Hematopoietic multipotent progenitor cell (in vitro differentiated cells): ENCODE data around the gene INSRR. TPM values are rescaled to one million over a fixed set of nuclear protein-coding genes. Genes with fewer than 3 reads are reported as not detected.

Experiments
- DNase-seq, 3 donors: peaks; one replicate each; pipeline ENCODE4 v3.0.0-alpha.2; 2011 to 2015; ENCODE audit warnings: low read depth in 2 of 3, low spot score in 2 of 3
- total RNA-seq: library from RNA; depleted of rRNA; stranded (reverse); fragments of >200 nt; gene quantifications from one replicate; pipeline ENCODE4 v1.2.3, GENCODE V29; 2012

The INSRR gene
- total RNA-seq, 1 donor: under 0.01 TPM

DNA sequence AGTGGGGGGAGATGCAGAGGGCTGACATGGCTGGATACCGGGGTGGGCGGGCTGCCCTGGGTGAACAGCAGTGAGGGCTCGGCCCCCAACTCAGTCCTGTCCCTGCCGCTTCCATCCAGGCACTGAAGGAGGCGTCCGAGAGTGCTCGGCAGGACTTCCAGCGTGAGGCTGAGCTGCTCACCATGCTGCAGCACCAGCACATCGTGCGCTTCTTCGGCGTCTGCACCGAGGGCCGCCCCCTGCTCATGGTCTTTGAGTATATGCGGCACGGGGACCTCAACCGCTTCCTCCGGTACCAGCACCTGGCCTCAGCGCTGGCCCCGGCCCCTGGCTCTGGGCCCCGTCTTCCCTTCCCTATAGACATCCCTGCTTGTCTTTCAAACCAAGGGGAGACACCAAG lies 17.4 kb upstream of the INSRR start:
- DNase-seq: no peak

DNA sequence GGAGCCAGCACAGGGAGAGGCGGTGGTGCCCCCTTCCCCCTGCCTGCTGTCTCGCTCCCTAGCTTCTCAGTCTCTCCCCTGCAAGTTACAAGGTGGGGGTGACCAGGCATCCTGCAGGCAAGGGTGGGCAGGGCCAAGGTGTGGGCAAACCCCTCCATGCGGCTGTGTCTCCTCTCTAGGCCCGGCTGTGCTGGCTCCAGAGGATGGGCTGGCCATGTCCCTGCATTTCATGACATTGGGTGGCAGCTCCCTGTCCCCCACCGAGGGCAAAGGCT lies 16.4 kb upstream of the INSRR start:
- DNase-seq: no peak

DNA sequence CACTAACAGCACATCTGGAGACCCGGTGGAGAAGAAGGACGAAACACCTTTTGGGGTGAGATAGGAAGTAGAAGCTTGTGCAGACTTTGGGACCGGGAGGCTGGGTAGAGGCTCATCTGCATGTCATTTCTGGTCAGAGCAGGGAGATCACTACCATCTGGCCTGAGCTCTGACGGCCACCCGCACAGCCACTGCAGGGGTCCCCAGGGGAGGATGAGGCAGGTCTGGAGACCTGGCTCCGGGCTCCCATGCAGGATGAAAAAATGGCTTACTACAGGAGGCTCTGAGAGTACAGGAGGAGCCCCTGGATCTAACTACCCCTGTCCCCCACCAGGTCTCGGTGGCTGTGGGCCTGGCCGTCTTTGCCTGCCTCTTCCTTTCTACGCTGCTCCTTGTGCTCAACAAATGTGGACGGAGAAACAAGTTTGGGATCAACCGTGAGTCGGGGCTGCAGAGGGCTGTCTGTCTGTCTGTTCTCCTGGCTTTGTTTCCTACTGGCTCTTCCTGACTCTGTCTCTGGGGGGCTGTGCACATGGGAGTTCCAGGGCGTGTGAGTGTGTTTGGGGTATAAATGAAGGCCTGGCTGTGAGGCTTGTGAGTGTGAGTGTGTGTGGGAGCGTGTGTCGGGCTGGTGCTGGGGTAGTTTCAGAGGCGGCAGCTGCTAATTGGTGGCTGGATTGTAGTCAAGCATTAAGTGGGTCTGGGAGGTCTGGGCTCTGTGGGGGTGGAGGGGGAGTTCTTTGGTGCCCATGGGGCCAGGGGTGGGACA lies 15.8 kb upstream of the INSRR start:
- no peak for DNase-seq

DNA sequence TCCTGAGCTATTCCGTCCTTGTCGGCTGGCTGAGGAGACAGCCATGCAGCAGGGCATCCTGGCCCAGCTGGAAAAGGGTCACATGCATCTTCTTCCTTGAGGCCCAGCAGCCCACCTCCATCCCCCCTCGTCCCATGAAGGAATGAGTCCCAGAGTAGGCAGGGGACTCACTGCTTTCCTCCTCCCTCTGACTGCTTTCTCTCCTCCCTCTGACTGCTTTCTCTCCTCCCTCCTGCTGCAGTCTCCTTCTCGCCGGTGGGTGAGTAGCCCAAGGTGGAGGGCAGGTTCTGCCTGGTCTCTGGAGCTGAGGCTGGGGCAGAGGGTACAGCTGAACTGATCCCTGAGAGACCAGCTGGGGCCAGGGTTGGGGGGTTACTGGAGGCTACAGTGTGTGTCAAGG lies 15.2 kb upstream of the INSRR start:
- no peak for DNase-seq

DNA sequence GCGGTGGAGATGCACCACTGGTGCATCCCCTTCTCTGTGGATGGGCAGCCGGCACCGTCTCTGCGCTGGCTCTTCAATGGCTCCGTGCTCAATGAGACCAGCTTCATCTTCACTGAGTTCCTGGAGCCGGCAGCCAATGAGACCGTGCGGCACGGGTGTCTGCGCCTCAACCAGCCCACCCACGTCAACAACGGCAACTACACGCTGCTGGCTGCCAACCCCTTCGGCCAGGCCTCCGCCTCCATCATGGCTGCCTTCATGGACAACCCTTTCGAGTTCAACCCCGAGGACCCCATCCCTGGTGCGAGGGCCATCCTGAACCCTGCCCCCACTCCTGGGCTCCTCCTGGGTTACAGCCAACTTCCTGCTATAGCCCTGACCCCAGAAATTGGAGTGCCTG lies 14.7 kb upstream of the INSRR start:
- DNase-seq: no peak

DNA sequence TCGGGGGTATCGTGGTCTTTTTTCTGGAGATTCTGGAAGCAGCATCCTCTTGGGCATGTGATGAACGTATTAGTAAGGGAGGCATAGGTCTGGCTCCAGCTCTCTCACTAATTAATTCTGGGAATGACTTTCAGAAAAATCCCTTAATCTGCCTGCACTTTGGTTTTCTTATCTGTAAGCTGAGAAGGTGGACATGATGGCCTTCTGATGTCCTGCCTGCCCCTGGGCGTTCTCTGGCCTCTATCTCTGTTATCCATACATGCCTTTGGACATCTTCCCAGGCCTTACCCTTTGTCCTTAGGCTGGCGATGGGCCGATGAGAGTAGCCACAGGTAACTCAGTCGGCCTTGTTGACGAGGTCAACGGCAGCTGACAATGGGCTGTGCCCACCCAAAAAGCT lies 10.5 kb upstream of the INSRR start:
- DNase-seq: no peak

DNA sequence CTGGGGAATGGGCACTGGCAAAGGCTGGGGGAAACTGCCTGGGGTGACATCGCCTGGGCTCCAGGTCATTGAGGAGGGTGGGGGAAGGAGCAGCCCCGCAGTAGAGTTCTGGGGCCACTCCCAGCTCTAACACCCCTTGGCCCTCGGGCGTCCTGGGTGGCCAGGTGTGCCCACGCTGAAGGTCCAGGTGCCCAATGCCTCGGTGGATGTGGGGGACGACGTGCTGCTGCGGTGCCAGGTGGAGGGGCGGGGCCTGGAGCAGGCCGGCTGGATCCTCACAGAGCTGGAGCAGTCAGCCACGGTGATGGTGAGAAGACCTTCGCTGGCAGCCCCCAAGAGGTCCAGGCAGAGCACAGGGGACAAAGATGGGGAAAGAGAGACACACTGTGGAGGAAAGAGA lies 9.4 kb upstream of the INSRR start:
- no peak for DNase-seq

DNA sequence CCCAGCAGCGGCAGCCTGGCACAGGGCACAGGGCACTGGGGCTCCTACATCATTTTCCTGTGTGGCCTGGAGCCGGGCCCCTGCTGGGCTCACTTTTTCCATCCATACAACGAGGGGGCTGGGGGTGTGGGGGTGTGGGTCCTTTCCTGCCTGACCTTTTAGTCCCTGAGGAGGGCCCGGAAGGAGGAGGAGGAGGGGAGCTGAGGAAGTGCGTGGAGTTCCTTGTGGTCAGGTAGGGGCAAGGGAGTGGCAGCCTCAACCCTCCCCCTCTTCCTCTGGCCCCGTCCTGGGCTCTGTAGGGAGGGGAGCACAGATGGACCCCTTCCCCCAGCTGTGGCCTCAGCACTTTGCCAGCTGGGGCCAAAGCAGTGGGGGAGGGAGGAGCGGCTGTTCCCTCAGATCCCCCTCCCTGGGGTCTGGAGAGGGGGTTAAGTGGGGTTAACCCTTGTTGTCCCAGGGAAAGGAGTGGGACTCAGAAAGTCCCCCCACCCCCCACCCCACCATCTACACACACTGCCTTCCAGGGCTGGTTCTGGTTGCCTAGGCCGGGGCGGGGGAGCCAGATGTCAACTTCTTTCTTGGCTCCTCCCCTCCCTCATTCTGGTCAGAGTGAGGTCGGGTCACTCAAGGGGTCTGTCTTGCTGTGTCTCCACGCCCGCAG lies 7.5 kb upstream of the INSRR start:
- DNase-seq: no peak

DNA sequence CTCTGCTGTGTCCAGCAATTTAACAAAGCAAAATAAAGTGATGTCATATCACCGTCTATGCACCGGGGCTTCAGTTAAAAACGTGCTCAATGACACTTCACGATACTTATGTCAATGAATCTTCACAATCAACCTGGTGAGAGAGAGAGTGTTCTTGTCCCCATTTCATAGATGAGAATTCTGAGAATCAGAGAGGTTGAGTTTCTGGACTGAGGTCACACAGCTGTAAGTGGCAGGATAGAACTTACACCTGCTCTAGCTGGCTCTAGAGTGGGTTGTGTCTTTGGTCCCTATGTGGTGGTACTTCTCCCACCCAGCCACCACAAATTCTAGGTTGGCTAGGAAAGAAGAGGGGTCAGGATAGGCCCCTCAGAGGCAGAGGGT lies 6.9 kb upstream of the INSRR start:
- no peak for DNase-seq

DNA sequence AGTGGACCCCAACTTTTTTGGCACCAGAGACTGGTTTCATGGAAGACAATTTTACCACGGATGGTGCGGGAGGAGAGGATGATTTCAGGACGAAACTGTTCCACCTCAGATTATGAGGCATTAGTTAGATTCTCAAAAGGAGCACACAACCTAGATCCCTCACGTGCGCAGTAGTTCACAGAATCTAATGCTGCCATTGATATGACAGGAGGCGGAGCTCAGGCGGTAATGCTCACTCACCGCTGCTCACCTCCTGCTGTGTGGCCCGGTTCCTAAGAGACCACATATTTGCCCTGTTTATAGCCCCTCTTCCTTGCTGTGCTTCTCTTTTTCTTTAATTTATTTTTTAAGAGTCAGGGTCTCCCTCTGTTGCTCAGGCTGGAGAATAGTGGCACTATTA lies 6.3 kb upstream of the INSRR start:
- no peak for DNase-seq

DNA sequence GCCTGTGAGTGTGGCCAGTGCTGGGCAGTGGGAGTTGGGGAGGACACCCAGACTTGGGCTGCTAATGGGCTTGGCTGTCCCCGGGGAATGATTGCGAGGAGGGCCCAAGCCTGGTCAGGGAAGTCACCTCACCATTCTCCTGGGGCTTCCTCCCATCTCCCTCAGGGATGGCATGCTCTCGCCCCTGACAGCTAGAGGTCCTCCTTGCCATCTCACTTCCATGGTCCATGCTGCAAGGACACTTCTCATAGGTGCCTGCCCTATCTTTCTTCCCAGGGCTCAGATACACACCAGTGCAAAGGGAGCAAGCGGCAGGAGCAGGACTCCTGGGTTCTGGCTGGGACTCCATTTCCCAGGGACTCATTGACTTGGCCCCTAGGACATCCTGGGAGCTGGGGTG lies 5.9 kb upstream of the INSRR start:
- DNase-seq: no peak

DNA sequence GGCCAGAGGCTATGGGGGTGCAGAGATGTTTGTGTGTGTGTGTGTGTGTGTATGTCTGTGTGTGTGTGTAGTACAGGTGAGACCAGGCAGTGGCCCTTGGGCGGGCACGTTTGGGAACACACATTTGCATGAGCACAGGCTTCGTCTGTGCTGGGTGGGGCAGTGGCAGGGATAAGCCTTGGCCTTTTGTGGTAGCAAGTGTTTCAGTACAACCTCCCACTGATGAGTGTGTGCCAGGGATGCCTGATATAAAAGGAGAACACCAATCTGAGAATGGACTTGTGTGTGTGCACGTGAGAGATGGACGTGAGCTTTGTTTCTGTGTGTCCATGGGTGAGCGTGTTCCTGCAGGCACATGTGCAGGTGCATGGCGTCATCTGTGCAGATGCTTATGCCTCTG lies 4.7 kb upstream of the INSRR start:
- DNase-seq: no peak

DNA sequence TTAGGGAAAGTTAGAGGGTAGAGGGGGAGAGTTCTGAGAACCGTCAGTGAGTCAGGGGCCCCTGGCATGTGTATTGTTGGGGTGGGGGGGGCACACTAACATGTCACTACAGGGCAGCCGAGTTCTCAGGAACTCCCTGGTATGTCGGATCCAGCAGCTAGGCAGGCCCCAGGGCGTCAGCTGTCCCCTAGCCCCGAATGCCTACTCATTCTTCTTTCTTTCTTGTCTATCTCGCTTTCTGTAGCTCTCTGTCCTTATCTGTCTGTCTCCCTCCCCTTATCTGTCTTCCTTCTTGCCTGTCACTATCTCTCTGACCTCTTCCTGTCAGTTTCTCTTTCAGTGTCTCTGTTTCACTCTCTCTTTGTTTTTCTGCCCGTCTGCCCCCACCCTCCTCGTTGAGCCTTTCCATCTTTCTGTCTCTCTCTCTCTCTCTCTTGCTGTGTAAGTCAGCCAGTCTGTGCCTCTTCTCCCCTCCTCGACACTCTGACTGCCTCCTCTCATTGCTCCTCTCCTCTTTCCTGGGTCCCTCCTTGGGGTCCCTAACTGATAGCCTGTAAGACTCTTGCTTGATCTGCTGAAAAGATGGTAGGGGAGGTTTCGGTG lies 4.2 kb upstream of the INSRR start:
- peak in 1 of 3 donors; percentile 18 for DNase-seq

DNA sequence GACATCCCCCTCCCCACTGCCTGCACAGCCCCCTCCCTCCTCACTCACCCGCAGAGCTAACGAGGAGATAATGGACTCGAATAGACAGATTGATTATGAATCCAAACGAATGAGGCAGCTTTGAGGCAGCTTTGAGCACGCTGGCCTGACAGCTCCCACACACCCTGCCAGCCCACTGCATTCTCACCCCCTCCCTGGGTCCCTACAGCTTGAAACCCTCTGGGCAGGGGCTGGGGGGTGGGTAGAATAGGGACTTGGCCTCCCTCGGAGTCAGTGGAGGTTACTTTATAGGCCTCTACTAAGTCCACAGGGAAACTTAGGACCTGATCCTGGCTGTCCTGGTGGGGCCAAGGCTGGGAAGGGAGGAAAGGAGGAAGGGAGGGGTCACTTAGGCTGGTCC lies 3.7 kb upstream of the INSRR start:
- no peak for DNase-seq

DNA sequence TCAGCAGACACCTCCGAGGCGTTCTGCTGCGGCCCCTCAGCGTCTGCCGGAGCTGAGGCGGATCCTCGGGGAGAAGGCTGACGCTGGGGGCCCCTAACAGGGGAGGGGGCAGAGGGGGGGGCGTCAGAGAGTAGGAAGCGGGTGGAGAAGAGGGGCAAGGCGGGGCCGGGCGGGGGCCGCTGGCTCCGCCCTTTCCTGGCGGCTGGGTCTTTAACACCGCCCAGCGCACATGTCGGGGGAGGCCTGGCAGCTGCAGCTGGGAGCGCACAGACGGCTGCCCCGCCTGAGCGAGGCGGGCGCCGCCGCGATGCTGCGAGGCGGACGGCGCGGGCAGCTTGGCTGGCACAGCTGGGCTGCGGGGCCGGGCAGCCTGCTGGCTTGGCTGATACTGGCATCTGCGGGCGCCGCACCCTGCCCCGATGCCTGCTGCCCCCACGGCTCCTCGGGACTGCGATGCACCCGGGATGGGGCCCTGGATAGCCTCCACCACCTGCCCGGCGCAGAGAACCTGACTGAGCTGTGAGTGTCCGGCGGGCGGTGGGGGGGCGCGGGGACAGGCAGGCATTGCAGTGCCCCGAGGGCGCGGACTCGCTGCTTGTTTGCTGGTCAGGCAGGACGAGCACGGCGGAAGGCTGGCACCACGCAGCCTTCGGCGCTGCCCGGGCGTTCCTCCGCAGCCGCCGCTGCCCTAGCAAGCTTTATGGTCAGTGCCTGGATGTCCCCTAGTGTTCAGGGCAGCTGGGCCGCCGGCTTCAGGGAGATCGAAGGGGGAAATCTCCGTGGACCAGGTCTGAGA lies 1.9 kb upstream of the INSRR start, which contains the start of gene NTRK1:
TSS of gene NTRK1 (plus strand) at position 238 of the 796 bp plus-strand sequence. CDS start at position 308, 70 bp downstream.
- DNase-seq: peak; percentile 33 to 73 (median 62)

DNA sequence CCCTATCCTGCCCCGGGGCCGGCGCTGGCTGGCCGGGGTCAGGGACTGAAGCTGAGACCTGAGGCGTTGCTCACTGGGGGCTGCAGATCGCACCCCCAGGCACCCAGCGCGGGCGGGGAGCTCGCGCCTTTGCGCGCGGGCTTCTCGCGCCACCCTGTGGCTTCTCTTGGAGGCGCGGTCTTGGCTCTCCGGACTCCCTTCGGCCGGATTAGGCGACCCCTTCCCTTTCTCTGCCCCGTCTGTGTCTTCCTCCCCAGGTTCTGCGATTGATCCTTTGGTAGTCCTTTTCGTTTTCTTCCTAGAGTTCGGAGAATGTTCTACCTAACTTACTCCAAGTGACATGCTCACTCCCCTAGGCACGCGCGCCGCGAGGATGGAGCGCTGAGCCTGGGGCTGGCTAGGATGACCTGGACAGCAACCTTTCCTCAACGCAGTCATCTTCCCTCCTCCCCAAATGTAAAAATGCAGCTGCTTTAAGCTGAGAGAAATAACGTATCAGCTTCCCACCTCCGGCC lies 1.3 kb upstream of the INSRR start:
- peak; percentile 37 to 54 (median 50) for DNase-seq

DNA sequence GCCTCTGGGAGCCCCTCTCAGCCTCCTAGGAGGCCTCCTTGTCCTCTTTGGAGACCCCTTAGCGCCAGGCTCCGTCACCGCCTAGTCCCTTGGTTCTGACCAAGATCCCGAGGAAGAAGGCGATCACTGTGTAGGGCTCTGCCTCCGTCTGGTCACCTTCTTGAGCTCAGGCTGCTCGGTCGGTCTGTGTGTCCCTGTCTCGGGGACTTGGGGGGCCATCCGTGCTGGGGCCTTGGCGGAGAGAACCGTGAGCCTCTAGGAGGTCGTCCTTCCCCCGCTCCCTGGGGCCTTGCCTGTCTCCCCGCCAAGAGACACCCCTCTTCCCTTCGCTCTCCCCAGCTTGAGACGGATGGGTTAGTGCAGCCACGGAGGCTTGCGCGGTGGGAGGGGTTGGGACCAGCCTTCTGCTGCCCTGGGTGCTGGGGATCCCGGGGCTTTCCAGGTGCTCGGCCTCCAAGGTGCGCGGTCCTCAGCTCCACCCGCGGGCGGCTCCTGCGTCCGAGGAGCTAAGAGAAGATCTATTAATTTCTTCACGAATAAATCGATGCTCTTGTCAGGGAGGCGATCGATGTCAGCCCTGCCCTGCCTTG lies 701 bp upstream of the INSRR start:
- peak in 1 of 3 donors; percentile 32 for DNase-seq

DNA sequence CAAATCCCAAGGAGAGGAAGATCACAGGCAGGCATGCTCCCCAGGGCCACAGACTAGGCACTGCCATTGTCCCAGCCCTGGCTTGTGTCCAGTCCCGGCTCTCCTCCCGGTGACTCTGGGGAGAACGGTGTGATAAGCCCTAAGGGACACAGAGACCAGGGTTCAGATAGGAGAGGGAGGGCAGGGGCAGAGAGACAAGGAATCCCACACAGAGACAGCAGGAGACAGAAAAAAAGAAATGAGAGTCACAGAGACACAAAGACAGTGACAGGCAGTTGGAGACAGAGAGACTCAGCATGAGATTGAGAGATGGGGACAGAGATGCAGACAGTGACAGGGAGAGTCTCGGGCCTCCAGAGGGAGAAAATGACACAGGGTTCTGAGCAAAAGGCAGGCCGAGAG lies 361 bp downstream of the INSRR start:
- no peak for DNase-seq

DNA sequence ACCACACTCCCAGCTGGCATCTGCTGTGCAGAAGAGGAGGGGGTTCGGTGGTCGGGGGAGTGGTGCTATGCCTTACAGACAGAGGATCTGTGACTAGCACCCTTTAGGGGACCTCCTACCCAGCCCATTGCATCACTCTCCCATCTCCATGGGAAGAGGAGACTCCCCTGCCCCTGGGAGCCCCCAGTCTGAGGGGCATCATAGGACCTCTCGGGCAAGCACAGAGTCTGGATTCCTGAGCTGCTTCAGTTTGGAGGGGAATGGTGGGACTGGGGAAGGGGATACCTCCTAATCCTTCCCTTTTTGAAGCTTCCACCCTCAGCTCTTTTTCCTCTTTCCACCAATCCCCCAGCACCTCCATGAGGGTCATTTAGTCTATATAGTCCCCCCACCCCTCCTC lies 1.4 kb downstream of the INSRR start:
- DNase-seq: no peak

DNA sequence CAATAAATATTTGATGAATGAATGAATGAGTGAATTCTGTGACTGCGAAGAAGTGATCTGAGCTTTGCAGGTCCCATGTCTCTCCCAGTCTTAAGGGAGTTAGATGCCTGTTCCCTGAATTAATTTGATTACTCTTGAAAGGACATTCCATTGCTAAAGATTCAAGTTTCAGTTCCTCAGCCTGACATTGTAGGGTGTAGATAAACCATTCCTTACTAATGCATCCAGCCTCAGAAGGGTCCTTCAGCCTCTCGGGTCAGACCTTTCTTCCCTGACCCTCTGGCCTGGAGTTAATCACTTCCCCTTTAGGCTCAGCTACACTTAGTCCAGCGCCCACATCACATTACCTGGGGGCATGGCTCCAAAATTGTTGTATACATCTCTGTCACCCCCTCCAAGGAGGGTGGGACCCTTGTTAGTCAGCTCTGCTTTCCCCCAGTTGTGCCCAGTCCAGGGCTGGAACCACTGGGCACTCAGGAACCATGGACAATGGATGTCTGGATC lies 2.6 kb downstream of the INSRR start:
- DNase-seq: no peak

DNA sequence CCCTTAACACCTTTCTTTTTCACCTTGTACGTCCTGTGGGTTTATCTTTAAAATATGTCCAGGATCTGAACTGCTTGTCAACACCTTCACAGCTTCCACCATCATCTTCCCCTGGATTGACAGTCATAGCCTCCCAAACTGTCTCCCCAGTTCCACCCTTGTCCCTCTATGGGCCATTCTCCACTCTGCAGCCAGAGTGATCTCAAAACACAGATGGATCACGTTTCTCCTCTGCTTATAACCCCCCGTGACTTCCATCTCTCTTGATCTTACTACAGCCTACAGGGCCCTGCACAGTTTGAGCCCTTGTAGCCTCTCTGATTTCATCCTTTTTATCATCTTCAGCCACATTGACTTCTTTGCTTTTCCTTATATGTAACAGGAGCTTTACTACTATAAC lies 4.3 kb downstream of the INSRR start:
- DNase-seq: no peak
